Liver (tissue), 9 donors: ENCODE measurements around the gene CLEC3B. TPM values are rescaled to one million over a fixed set of nuclear protein-coding genes. Genes with fewer than 3 reads are reported as not detected.

Source experiments
- DNase-seq: peaks from one replicate; pipeline ENCODE4 v3.0.0-alpha.2; 2017; ENCODE audit warnings: low spot score
- H3K27ac ChIP-seq, 2 donors: one replicate each; pipeline ENCODE4 v1.7.0; 2013; ENCODE audit warnings: inconsistent platforms in 2 of 2, low read length in 2 of 2, control low read depth in 1 of 2, low read depth in 1 of 2, mild to moderate bottlenecking in 1 of 2
- H3K27me3 ChIP-seq, 4 donors: one replicate each; pipeline versions ENCODE4 v1.6.1 to v1.7.0; 2013; ENCODE audit warnings: low read length in 3 of 4, inconsistent platforms in 1 of 4, mild to moderate bottlenecking in 1 of 4, moderate library complexity in 1 of 4; ENCODE audit not compliant: control insufficient read depth in 4 of 4, insufficient read depth in 4 of 4
- H3K36me3 ChIP-seq, 4 donors: one replicate each; pipeline versions ENCODE4 v1.6.1 to v1.7.0; 2013; ENCODE audit warnings: low read length in 3 of 4, mild to moderate bottlenecking in 3 of 4, low read depth in 1 of 4, moderate library complexity in 1 of 4; ENCODE audit not compliant: control insufficient read depth in 4 of 4, insufficient read depth in 3 of 4
- H3K4me1 ChIP-seq, 4 donors: one replicate each; pipeline versions ENCODE4 v1.6.1 to v1.7.0; 2013; ENCODE audit warnings: low read length in 3 of 4, mild to moderate bottlenecking in 3 of 4, moderate library complexity in 1 of 4; ENCODE audit not compliant: control insufficient read depth in 4 of 4, insufficient read depth in 4 of 4
- H3K4me3 ChIP-seq, 3 donors: one replicate each; pipeline versions ENCODE4 v1.6.1 to v1.7.0; 2013; ENCODE audit warnings: low read length in 3 of 3, control low read depth in 1 of 3, low read depth in 1 of 3, mild to moderate bottlenecking in 1 of 3
- H3K9ac ChIP-seq, 2 donors: one replicate each; pipeline ENCODE4 v1.7.0; 2013; ENCODE audit warnings: low read length in 2 of 2, mild to moderate bottlenecking in 2 of 2, moderate library complexity in 2 of 2, control low read depth in 1 of 2, low read depth in 1 of 2
- H3K9me3 ChIP-seq, 4 donors: one replicate each; pipeline versions ENCODE4 v1.6.1 to v1.7.0; 2013; ENCODE audit warnings: low read length in 3 of 4; ENCODE audit not compliant: control insufficient read depth in 4 of 4
- ATF3 ChIP-seq: IDR thresholded peaks from 2 replicates; pipeline ENCODE4 v1.6.1; 2016; ENCODE audit warnings: antibody characterized with exemption
- CTCF ChIP-seq: fragments of 150-350 bp; IDR thresholded peaks from 2 replicates; pipeline ENCODE4 v1.5.1; 2017; ENCODE audit warnings: improper control_type of control experiment, low read depth, low read length; ENCODE audit not compliant: missing input control
- EGR1 ChIP-seq, 2 donors: IDR thresholded peaks; 2 replicates each; pipeline ENCODE4 v1.6.1; 2016 to 2018; ENCODE audit warnings: antibody characterized with exemption in 2 of 2, low read depth in 2 of 2
- FOXA1 ChIP-seq: IDR thresholded peaks from 2 replicates; pipeline ENCODE4 v1.6.1; 2016; ENCODE audit warnings: antibody characterized with exemption
- FOXA2 ChIP-seq: IDR thresholded peaks from 2 replicates; pipeline ENCODE4 v1.6.1; 2016; ENCODE audit warnings: antibody characterized with exemption
- GABPA ChIP-seq, 2 donors: IDR thresholded peaks in 1 of 2; conservative IDR thresholded peaks in 1 of 2; 2 replicates each; pipeline ENCODE4 v1.6.1; 2016; ENCODE audit warnings: antibody characterized with exemption in 2 of 2, mild to moderate bottlenecking in 1 of 2, moderate library complexity in 1 of 2
- HNF4A ChIP-seq, 2 donors: conservative IDR thresholded peaks; 2 replicates each; pipeline ENCODE4 v1.6.1; 2016; ENCODE audit warnings: antibody characterized with exemption in 2 of 2, mild to moderate bottlenecking in 2 of 2
- HNF4G ChIP-seq: IDR thresholded peaks from 2 replicates; pipeline ENCODE4 v1.6.1; 2016; ENCODE audit warnings: antibody characterized with exemption
- JUND ChIP-seq, 2 donors: IDR thresholded peaks; 2 replicates each; pipeline ENCODE4 v1.6.1; 2016; ENCODE audit warnings: antibody characterized with exemption in 2 of 2
- NR2F2 ChIP-seq: IDR thresholded peaks from 2 replicates; pipeline ENCODE4 v1.6.1; 2016; ENCODE audit warnings: antibody characterized with exemption
- RAD21 ChIP-seq, 2 donors: IDR thresholded peaks; 2 replicates each; pipeline ENCODE4 v1.6.1; 2016; ENCODE audit warnings: antibody characterized with exemption in 2 of 2, mild to moderate bottlenecking in 2 of 2
- REST ChIP-seq: IDR thresholded peaks from 2 replicates; pipeline ENCODE4 v1.6.1; 2016; ENCODE audit warnings: antibody characterized with exemption, mild to moderate bottlenecking
- RXRA ChIP-seq, 2 donors: IDR thresholded peaks; 2 replicates each; pipeline ENCODE4 v1.6.1; 2017 to 2018; ENCODE audit warnings: antibody characterized with exemption in 2 of 2, mild to moderate bottlenecking in 1 of 2
- SP1 ChIP-seq: IDR thresholded peaks from 2 replicates; pipeline ENCODE4 v1.6.1; 2018; ENCODE audit warnings: antibody characterized with exemption, mild to moderate bottlenecking
- TAF1 ChIP-seq: conservative IDR thresholded peaks from 2 replicates; pipeline ENCODE4 v1.6.1; 2016; ENCODE audit warnings: antibody characterized with exemption, mild to moderate bottlenecking
- YY1 ChIP-seq: IDR thresholded peaks from 2 replicates; pipeline ENCODE4 v1.6.1; 2016; ENCODE audit warnings: antibody characterized with exemption, mild to moderate bottlenecking
- ZBTB33 ChIP-seq: IDR thresholded peaks from 2 replicates; pipeline ENCODE4 v1.6.1; 2016; ENCODE audit warnings: antibody characterized with exemption
- WGBS: extraction: QIAGEN DNeasy Blood & Tissue Kit; methylation state at CpG from one replicate; pipeline ENCODE4 v1.1.7; 2013; 5-methylcytosine and 5-hydroxymethylcytosine counted together
- polyA plus RNA-seq, 2 donors: library from polyadenylated mRNA; stranded (reverse) in 1 of 2; unstranded in 1 of 2; fragments of 200-250 nt in 1 of 2; fragments of >200 nt in 1 of 2; fragmentation: Nextera tagmentation in 1 of 2; extraction: Ambion mirVana in 1 of 2; gene quantifications; one replicate each; pipeline versions ENCODE4 v1.2.1 to v1.2.3, GENCODE V29; 2013 to 2015
- total RNA-seq, 2 donors: library from RNA; depleted of rRNA; stranded (reverse); fragments of >200 nt; gene quantifications; one replicate each; pipeline ENCODE4 v1.2.3, GENCODE V29; 2014
- TF ChIP-seq, protein P1 (sequence below): IDR thresholded peaks from 2 replicates; pipeline ENCODE4 v1.6.1; 2016; ENCODE audit warnings: antibody characterized with exemption
- donor health status: healthy.
- donor health status: healthy.
- donor health status: healthy.
- donor health status: healthy.
- donor health status: healthy.

Gene CLEC3B
- total and polyA plus RNA-seq, 4 donors = 7.7 to 28.8 (median 13.0) TPM

- H3K4me1 ChIP-seq = peaks cover 0 to 3% (median 1%) of the 10 kb centered on the region in 4 donors
- H3K27me3 ChIP-seq = no peaks in the 10 kb centered on the region
- no peak overlapping the region for H3K27ac ChIP-seq
- no peak for DNase-seq
- H3K4me3 ChIP-seq = no peak overlapping the region
- 88% methylated on average over 2 of the region's 2 CpGs for WGBS
- H3K9me3 ChIP-seq = no peaks in the 10 kb centered on the region
- no peak overlapping the region for H3K9ac ChIP-seq
- TF ChIP-seq FOXA1 (no peak), ZBTB33 (no peak), RXRA (IDR thresholded peaks at IDR 0.05) (no peak), REST (no peak), HNF4G (no peak), YY1 (no peak), ATF3 (no peak), JUND (IDR thresholded peaks at IDR 0.05) (no peak), TAF1 (no peak), EGR1 (IDR thresholded peaks at IDR 0.05; ENCODE audit: low read depth in 2 of 2) (no peak), RAD21 (IDR thresholded peaks at IDR 0.05) (no peak), HNF4A (conservative IDR thresholded peaks at IDR 0.05) (no peak), SP1 (no peak), FOXA2 (no peak), NR2F2 (no peak), GABPA (IDR thresholded peaks at IDR 0.05 in 1 of 2, conservative IDR thresholded peaks at IDR 0.05 in 1 of 2) (no peak)
- TF ChIP-seq, protein P1, sequence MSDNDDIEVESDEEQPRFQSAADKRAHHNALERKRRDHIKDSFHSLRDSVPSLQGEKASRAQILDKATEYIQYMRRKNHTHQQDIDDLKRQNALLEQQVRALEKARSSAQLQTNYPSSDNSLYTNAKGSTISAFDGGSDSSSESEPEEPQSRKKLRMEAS = no peak
- H3K36me3 ChIP-seq = no peaks in the 10 kb centered on the region
Measured at GRCh38 chr3:45029216-45029615, 3.1 kb downstream of the CLEC3B start.

DNA sequence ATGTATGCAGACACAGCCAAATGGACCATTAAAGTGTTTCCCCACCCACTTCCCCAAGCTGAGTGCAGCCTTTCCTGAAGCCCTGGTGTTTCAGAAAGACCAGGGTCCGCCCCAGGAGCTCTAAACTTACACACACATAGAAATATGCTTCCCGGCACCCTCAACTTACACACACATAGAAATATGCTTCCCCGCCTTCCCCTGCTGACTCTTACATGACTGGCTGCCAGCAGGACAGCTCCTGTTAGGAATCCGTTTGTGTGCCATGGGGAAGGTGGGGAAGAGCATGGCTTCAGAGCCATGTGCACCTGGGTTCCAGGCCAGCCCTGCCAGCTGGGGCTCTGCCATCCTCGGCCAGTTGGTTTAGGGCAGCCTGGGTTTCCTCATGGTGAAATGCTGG lies 3.6 kb downstream of the CLEC3B start:
- H3K4me1 ChIP-seq = peaks cover 0 to 4% (median 1%) of the 10 kb centered on the region in 4 donors
- no peaks in the 10 kb centered on the region for H3K9me3 ChIP-seq
- H3K27ac ChIP-seq = no peak overlapping the region
- no peaks in the 10 kb centered on the region for H3K36me3 ChIP-seq
- H3K9ac ChIP-seq = no peak overlapping the region
- no peak for DNase-seq
- H3K4me3 ChIP-seq = no peak overlapping the region
- 70% methylated on average over 5 of the region's 5 CpGs for WGBS
- H3K27me3 ChIP-seq = no peaks in the 10 kb centered on the region
- TF ChIP-seq REST = no peak
- TF ChIP-seq, protein P1 = no peak
- no peak for TF ChIP-seq ZBTB33
- no peak for TF ChIP-seq RAD21 (IDR thresholded peaks at IDR 0.05)
- TF ChIP-seq TAF1 = no peak
- no peak for TF ChIP-seq CTCF
- no peak for TF ChIP-seq YY1
- TF ChIP-seq EGR1 (IDR thresholded peaks at IDR 0.05; ENCODE audit: low read depth in 2 of 2) = no peak
- no peak for TF ChIP-seq NR2F2
- no peak for TF ChIP-seq SP1
